Measurements from ENCODE around the gene DLL1. TPM values are rescaled to one million over a fixed set of nuclear protein-coding genes. Genes with fewer than 3 reads are reported as not detected.

Gene DLL1
- polyA plus RNA-seq, 3 donors = 0.17 TPM; not detected in 2

GRCh38 chr6:170258407-170258806, 32.5 kb downstream of the DLL1 start:
- intact Hi-C loops (cut with micrococcal nuclease) = no loop called here
- H3K79me2 ChIP-seq (ENCODE audit: insufficient read depth, low read length) = no peaks in the 10 kb centered on the region
- no peak for TF ChIP-seq CTCF (IDR thresholded peaks at IDR 0.05)
- no peaks in the 10 kb centered on the region for H4K20me1 ChIP-seq (ENCODE audit: insufficient read depth, low read length)
- Mint-ChIP-seq H3K9me3 (peaks cover 0 to 2% (median 0%) of the 10 kb centered on the region in 7 donors), H3K27me3 (ENCODE audit: low read depth in 3 of 3) (peaks cover 20 to 39% (median 35%) of the 10 kb centered on the region in 3 donors), H3K36me3 (no peaks in the 10 kb centered on the region), H3K4me3 (no peak overlapping the region), H3K27ac (no peak overlapping the region), H3K4me1 (peaks cover 3% of the 10 kb centered on the region)
- peaks cover 0 to 3% of the 10 kb centered on the region in 2 donors for H3K27me3 ChIP-seq (ENCODE audit: control insufficient read depth in 2 of 2, insufficient read depth in 2 of 2, low read length in 2 of 2)
- no peak overlapping the region for H3K27ac ChIP-seq (ENCODE audit: low read depth in 1 of 2, low read length in 2 of 2)
- no peaks in the 10 kb centered on the region for H3K36me3 ChIP-seq (replicated peaks in 1 of 2; ENCODE audit: control insufficient read depth in 1 of 2, insufficient read depth in 2 of 2, low read length in 2 of 2)
- H3K9me3 ChIP-seq (replicated peaks in 1 of 2; ENCODE audit: control insufficient read depth in 1 of 2, insufficient read depth in 1 of 2, low read length in 2 of 2) = no peaks in the 10 kb centered on the region
- H3K9ac ChIP-seq (ENCODE audit: insufficient read depth, low read length, poor library complexity, severe bottlenecking) = no peak overlapping the region
- H3K4me1 ChIP-seq (ENCODE audit: control insufficient read depth in 1 of 2, insufficient read depth in 2 of 2, low read length in 2 of 2) = no peaks in the 10 kb centered on the region
- no peak overlapping the region for H3K4me2 ChIP-seq (replicated peaks; ENCODE audit: extremely low read depth, low read length, poor library complexity, severe bottlenecking)
- WGBS (ENCODE audit: insufficient coverage) = 72% methylated on average over 5 of the region's 6 CpGs
- no peak for DNase-seq
- no peak overlapping the region for H2AFZ ChIP-seq (ENCODE audit: insufficient read depth, low read depth, low read length, poor library complexity, severe bottlenecking)
- H3K4me3 ChIP-seq (replicated peaks in 1 of 3; ENCODE audit: low read depth in 2 of 3, low read length in 3 of 3) = no peak overlapping the region

GRCh38 chr6:170257376-170257775, 33.5 kb downstream of the DLL1 start:
- H3K36me3 Mint-ChIP-seq = no peaks in the 10 kb centered on the region
- intact Hi-C loops (cut with micrococcal nuclease) = no loop called here
- Histone ChIP-seq H3K79me2 (ENCODE audit: insufficient read depth, low read length) (no peaks in the 10 kb centered on the region), H3K36me3 (replicated peaks in 1 of 2; ENCODE audit: control insufficient read depth in 1 of 2, insufficient read depth in 2 of 2, low read length in 2 of 2) (no peaks in the 10 kb centered on the region), H3K9me3 (replicated peaks in 1 of 2; ENCODE audit: control insufficient read depth in 1 of 2, insufficient read depth in 1 of 2, low read length in 2 of 2) (no peaks in the 10 kb centered on the region), H3K27me3 (ENCODE audit: control insufficient read depth in 2 of 2, insufficient read depth in 2 of 2, low read length in 2 of 2) (no peaks in the 10 kb centered on the region), H3K4me2 (replicated peaks; ENCODE audit: extremely low read depth, low read length, poor library complexity, severe bottlenecking) (no peak overlapping the region), H3K27ac (ENCODE audit: low read depth in 1 of 2, low read length in 2 of 2) (no peak overlapping the region), H2AFZ (ENCODE audit: insufficient read depth, low read depth, low read length, poor library complexity, severe bottlenecking) (no peak overlapping the region), H4K20me1 (ENCODE audit: insufficient read depth, low read length) (no peaks in the 10 kb centered on the region), H3K4me3 (replicated peaks in 1 of 3; ENCODE audit: low read depth in 2 of 3, low read length in 3 of 3) (no peak overlapping the region), H3K9ac (ENCODE audit: insufficient read depth, low read length, poor library complexity, severe bottlenecking) (no peak overlapping the region), H3K4me1 (ENCODE audit: control insufficient read depth in 1 of 2, insufficient read depth in 2 of 2, low read length in 2 of 2) (no peaks in the 10 kb centered on the region)
- H3K27me3 Mint-ChIP-seq (ENCODE audit: low read depth in 3 of 3) = peaks cover 17 to 31% (median 30%) of the 10 kb centered on the region in 3 donors
- peaks cover 0 to 2% (median 0%) of the 10 kb centered on the region in 7 donors for H3K9me3 Mint-ChIP-seq
- H3K27ac Mint-ChIP-seq = no peak overlapping the region
- no peak for DNase-seq
- no peak overlapping the region for H3K4me3 Mint-ChIP-seq
- H3K4me1 Mint-ChIP-seq = peaks cover 3% of the 10 kb centered on the region
- TF ChIP-seq CTCF (IDR thresholded peaks at IDR 0.05) = no peak
- 93% methylated on average over 4 of the region's 4 CpGs for WGBS (ENCODE audit: insufficient coverage)
